NCI-H1417 treated with DMSO at 0.1 percent for 48 hours (cell line): ENCODE measurements around the gene CASR.

Experiments used
- DNase-seq: peaks from one replicate; lab custom pipeline; 2025; lab: John Stamatoyannopoulos, UW

Gene CASR

GRCh38 chr3:122258757-122259371 lies 75.4 kb downstream of the CASR start:
- no peak for DNase-seq

DNA sequence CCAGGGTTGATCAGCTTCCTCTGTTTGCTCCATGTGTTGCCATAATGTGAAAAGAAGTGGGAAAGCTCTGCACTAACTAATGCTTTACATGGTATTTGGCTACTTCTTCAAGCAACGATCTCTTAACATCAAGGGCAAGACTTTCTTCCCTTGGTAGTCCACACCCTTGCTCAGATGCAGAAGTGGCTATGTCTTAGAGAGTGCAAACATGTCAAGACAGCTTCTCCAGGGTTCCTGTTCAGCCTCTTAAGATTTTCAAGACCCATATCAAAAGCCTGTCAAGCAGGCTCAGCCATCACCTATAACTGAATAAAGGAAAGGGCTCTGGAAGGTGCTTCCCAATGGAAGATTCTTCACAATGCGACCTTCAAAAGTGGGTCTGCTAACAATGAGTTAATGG lies 76.7 kb downstream of the CASR start:
- no peak for DNase-seq

GRCh38 chr3:122263058-122263457 lies 79.6 kb downstream of the CASR start:
- DNase-seq = no peak

- DNase-seq = no peak
Measured at GRCh38 chr3:122263974-122264588, 80.6 kb downstream of the CASR start.

DNA sequence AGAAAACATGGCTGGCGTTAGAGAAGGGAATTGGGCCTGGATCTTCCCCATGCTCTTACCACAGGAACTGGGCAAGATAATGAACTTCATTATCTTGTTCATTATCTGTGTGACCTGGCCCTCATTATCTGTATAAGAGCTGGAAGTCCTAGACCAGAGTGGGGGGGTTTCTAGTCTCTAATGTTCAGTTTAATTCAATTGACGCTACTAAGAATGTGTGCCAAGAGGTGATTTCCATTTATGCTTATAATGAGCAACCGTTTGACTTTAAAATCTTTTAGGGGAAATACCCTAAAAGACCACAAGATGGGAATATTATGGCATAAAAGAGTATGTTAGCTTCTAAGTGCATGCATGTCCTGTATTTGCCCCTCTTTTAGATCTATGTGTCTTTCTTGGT lies 82.5 kb downstream of the CASR start:
- DNase-seq = no peak

GRCh38 chr3:122268257-122269024 lies 85.0 kb downstream of the CASR start:
- DNase-seq = no peak

DNA sequence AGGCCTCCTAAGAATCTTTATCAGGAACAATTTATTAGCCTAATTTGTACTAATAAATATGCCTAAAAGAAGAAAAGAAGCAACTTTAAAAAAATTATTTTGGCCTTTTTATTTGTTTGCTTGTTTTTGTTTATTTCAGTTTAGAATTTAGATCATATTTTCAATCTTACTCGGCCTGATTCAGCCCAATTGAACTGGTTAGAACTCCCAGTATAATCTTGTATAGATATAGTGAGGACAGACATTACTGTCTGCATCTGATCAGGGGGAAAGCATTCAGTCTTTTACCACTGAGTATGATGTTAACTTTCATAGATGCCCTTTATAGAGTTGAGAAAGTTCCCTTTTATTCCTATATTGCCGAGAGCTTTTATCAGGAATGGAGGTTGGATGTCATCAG lies 85.6 kb downstream of the CASR start:
- DNase-seq = no peak

GRCh38 chr3:122271246-122271898 lies 87.9 kb downstream of the CASR start:
- DNase-seq = no peak

DNA sequence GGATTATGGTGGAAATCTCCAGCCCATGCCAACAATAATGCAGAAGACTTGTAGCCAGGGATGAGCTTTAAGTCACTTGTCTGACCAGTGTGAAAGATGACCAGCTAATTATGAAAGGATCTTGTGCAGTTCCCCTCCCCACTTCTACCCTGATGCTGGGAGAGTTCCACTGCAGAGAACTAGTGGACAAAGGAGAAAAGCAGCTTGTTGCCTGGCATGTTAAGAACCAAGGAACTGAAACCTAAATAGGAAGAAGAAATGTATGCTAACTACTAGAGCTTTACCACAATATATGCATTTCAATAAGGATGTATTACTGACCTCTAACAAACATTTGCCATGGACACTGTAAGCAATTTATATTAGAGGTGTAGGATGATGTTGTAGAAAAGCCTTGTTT lies 89.4 kb downstream of the CASR start:
- no peak for DNase-seq

GRCh38 chr3:122273498-122273897 lies 90.0 kb downstream of the CASR start:
- no peak for DNase-seq

DNA sequence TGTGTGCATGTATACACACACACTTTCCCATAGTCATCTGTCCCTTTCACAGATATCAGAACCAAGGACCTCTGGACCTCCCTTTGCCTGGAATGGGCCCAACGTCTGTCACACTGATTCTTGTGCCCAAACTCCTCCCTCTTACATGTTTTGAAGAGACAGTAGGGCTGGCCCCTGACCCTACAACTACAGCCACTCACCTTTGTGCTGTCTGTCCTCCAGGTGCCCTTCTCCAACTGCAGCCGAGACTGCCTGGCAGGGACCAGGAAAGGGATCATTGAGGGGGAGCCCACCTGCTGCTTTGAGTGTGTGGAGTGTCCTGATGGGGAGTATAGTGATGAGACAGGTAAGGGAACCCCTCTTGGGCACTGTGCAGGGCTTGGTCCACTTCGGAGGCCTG lies 98.4 kb downstream of the CASR start:
- no peak for DNase-seq

- no peak for DNase-seq
Measured at GRCh38 chr3:122283796-122284445, 100.5 kb downstream of the CASR start.

GRCh38 chr3:122284486-122284885 lies 101.0 kb downstream of the CASR start:
- no peak for DNase-seq

GRCh38 chr3:122294359-122294758 lies 110.9 kb downstream of the CASR start:
- DNase-seq = no peak

DNA sequence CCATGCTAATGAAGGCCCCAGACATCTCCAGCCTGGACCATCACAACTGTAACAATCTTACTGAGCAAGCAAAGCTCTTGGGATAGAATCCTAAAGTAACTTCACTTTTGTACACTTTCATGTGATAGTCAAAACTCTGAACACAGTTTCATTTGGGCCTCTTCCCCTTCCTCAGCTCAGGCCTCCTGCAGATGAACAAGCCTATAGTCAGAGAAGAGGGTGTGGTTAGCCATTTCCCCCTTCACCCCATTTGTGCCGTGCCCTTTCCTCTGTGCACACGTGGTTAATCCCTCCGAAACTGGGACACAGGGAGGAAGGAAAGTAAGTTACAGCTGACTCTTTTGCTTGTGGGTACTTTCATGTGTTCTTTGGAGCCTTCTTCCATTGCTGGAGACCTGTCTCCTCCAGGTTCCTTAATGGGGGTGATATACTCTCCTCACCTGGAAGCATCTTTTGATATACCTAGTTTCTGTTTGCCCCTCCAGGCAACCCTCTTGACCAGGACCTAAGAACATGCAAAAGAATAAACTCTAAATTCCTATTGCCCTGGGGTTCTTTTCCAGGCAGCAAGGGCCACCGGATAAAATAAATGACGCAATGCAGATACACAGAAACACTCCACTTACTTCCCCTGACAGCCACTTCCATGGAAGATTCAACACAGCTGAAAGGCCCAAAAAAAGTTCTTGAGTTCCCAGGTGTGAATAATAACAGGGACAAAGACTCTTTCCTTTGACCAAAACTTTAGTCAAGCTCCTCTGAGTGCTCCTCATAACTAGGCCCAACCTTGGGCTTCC lies 112.0 kb downstream of the CASR start:
- DNase-seq = no peak

- DNase-seq = no peak
Measured at GRCh38 chr3:122298239-122298638, 114.8 kb downstream of the CASR start.

DNA sequence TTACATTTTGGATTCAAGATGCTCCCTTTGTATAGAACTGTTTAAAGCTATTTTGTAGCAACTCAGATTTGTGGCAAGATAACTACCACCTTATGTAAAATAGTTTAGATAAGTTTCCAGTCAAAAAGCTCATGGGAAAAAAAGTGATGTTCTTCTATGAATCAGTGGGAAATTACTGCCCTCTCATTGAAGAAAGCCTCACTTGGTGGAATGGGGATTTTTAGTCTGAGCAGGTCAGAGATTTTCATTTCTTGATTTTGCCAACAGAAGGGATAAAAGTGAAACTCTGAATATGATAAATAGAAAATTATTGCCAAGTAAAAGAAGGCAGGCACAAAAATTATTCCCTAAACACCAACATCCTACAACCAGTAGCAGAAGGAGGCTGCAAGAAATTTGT lies 115.7 kb downstream of the CASR start:
- no peak for DNase-seq

GRCh38 chr3:122299872-122300460 lies 116.5 kb downstream of the CASR start:
- no peak for DNase-seq

DNA sequence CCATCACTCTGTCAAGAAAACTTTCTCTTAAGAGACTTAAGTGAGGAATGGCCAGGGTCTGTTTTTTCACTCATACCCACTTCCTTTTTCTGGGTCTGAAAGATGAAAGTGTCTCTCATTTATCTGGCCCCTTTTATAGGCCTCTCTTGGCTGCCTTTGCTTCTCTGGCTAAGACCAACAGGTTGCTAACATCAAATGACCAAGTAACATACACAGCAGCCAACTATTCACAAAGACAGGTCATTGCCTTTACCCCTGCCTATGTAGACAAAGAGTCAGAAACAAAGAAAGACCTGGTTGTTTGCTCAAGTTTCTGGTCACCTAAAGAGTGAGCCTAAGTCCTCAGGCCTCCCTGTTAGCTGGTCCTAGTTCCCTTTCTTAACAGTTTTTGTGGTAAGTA lies 117.6 kb downstream of the CASR start:
- no peak for DNase-seq

GRCh38 chr3:122305818-122306621 lies 122.6 kb downstream of the CASR start:
- DNase-seq = no peak
